Activated naive CD4-positive, alpha-beta T cell treated with anti-CD3 and anti-CD28 coated beads, Interleukin-2, amount 50 U/mL, for 72 hours (primary cell): ENCODE results near the gene MCC. TPM values are rescaled to one million over a fixed set of nuclear protein-coding genes. Genes with fewer than 3 reads are reported as not detected.

Experiments
- ATAC-seq, 2 donors: fragments of 150-1000 bp; cut with Tn5 transposase; 2 replicates each; pipeline ENCODE4 v1.10.0; 2021; ENCODE audit warnings: mild to moderate bottlenecking in 2 of 2, moderate library complexity in 2 of 2
- DNase-seq, 2 donors: peaks; one replicate each; pipeline ENCODE4 v3.0.0; 2021 to 2022; ENCODE audit warnings: low spot score in 2 of 2
- H3K27ac Mint-ChIP-seq, 2 donors: one replicate each; pipeline ENCODE4 v1.8.0; 2022; ENCODE audit warnings: mild to moderate bottlenecking in 2 of 2, mixed read lengths in 2 of 2
- H3K36me3 Mint-ChIP-seq, 2 donors: one replicate each; pipeline ENCODE4 v1.8.0; 2022; ENCODE audit warnings: mixed read lengths in 2 of 2
- H3K9me3 Mint-ChIP-seq, 2 donors: one replicate each; pipeline ENCODE4 v1.8.0; 2022; ENCODE audit warnings: mixed read lengths in 2 of 2
- total RNA-seq, 2 donors: library from RNA; stranded (reverse); gene quantifications; one replicate each; pipeline ENCODE4 v1.2.3, GENCODE V29; 2022

The MCC gene
- total RNA-seq, 2 donors from 2014 or later, result 0.89 to 3.3 TPM

DNA sequence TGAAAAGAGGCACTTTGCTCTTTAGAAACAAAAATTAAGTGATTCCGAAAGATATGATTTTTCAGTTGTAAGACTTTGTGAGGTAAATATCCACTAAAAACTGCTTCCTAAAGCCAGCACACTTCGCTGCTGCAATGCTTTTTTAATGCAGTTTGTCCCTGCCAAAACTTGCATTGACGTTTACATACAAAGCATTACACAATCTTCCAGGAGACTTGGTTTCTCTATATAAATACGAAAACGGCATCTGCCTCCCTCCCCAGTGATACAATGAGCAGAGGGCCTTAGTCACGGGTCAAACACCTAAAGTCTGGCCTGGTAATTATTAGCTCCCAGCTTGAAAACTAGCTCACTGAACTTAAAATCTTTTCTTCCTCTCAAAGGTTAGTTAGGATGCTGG lies 224.2 kb downstream of the MCC start:
- Mint-ChIP-seq H3K36me3 (no peaks in the 10 kb centered on the region), H3K9me3 (no peaks in the 10 kb centered on the region), H3K27ac (no peak overlapping the region)
- ATAC-seq (no peak), DNase-seq (no peak)

DNA sequence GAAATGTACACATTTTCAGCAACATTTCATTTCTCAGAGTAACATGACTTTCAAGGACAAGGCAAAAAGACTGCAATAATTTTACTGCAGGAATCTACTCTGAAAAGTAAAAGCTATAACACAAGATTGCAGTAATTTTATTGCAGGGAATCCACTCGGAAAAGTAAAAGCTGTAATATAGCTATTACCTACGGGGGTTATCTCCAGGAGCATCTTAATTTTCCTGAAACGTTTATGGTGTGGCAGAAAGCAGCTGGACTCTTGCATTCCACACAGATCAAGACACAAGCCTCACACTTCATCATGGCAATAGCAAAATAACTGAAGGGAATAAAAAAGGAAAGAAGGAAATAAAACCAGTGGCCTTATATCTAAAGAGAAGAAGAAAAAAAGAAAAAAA lies 224.7 kb downstream of the MCC start:
- no peak for DNase-seq
- Mint-ChIP-seq H3K9me3 (no peaks in the 10 kb centered on the region), H3K36me3 (no peaks in the 10 kb centered on the region), H3K27ac (no peak overlapping the region)
- ATAC-seq, result no peak

DNA sequence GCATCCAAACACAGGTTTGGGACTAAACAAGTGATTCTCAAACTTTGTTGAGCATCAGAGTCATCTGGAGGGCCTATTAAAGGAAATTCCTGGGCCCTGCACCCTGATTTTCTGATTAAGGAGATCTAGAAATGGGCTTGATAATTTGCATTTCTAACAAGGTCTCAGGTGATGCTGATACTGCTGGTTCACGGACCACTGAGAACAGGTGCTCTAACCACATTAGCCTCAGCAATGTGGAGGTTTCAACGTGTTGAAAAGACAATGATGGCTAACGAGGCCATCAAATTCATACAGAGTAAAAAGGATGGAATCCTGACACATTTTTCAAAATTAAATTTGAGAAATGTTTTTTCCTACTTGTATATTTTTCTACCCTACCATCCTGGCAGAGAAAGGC lies 225.6 kb downstream of the MCC start:
- H3K9me3 Mint-ChIP-seq, result no peaks in the 10 kb centered on the region
- H3K36me3 Mint-ChIP-seq, result no peaks in the 10 kb centered on the region
- DNase-seq (no peak), ATAC-seq (no peak)
- H3K27ac Mint-ChIP-seq, result no peak overlapping the region

DNA sequence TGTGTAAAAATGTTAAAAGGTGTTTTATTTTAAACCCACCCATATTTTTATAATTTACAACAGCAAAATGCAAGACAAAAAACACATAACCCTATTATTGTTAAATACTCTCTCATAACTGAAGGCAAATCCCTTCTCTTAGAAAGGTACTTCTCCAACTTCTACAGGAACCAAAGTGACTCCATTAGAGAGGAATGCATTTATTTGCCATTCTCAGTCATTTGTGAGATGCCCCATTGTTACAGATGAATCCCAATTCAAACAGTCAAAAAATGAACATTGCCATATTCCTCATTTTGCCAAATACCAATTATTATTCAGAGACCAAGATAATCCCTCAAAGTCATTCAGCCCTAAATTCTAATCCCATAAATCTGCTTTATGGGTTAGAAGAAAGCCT lies 229.2 kb downstream of the MCC start:
- ATAC-seq (no peak), DNase-seq (no peak)
- Mint-ChIP-seq H3K36me3 (no peaks in the 10 kb centered on the region), H3K9me3 (no peaks in the 10 kb centered on the region), H3K27ac (no peak overlapping the region)

DNA sequence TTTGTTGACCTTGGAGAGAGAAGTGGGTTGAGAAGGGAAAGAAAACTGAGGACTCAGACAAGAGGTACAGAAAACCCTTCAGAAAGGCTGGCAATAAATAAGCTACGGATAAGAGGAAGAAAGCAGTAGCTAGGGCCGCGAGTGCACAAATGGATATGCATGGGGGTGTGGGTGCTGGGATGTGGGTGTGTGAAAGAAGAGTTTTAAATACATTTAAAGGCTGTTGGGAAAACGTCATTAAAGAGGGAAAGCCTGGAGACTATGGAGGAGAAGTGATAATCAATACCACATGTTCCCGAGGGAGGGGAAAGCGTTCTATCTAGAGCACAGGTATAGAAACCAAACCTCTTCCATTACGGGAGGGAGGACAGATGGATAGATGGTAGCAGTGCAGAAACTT lies 230.7 kb downstream of the MCC start:
- H3K36me3 Mint-ChIP-seq, result no peaks in the 10 kb centered on the region
- DNase-seq, result no peak
- H3K9me3 Mint-ChIP-seq, result no peaks in the 10 kb centered on the region

DNA sequence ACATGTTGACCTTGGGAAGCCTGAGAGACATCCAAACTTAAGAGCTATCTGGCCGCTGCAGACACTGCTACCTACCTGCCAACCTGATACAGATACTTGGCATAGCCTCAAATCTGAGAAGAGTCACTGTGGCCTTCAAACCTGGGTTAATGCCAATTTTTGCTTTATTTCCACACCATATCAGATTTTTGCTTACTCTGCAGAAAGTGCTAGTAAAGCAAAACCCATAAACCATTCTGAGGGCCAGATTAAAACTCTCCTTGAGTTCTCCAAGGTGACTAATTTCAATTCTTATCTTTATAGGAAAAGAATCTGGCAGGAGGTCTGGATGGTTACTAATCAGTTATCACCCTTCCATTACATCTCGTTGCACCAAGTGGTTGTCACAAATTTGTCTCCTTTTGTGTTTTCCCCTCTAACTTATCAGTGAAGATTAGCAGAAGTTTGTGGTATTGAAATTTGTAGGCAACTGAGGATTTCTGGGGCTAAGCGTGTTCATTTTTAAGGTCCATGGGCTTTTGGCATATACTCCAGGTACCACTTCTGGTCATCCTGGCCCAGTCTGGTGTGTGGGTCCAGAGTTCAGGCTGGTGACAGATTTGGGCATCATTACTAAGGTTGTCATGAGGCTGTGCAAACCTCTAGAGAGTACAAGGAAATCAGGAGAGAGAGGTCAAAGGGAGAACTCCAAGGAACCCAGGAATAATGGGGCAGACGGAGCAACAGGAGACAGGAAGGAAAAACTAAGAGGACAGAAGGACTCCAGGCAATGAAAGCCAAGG lies 231.4 kb downstream of the MCC start:
- Mint-ChIP-seq H3K27ac (no peak overlapping the region), H3K36me3 (no peaks in the 10 kb centered on the region), H3K9me3 (no peaks in the 10 kb centered on the region)
- ATAC-seq (no peak), DNase-seq (no peak)

More for the DNA sequence above, 230.7 kb downstream of the MCC start:
- H3K27ac Mint-ChIP-seq, result no peak overlapping the region
- no peak for ATAC-seq

DNA sequence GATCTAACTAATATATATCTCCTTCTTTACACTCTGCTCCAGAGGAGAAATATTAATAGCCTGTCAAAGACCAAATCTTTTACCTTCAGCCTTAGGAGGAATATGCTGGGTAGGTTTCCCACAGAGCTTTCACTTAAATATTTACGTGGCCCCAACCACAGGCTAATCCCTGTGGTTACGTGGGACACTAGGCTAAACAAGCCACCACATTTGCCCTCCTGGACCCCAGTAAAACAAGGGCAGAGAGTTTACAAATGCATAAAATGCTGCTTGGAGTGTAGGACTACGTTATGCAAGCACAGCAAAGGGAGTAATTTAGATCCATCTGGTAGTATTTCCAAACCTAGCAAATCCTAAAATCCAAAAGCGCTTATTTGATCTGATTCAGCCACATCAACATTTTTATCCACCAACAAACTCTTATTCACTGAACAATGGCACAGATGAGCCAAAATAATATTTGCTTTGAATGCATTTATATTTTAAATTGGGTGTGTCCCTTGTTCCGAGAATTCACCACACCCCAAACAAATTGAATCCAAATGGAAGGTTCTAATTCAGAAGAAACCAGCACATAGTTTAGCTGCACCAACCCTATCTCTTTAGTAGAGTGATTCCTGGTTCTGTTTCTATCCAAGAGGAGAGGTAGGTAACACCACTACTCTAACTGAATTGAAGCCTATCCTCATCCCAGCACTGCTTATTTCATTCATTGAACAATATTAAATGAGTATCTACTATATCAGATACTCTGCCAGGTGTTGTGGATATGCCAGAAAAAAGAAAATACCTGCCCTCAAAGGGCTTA lies 232.5 kb downstream of the MCC start:
- no peaks in the 10 kb centered on the region for H3K36me3 Mint-ChIP-seq
- DNase-seq (no peak), ATAC-seq (no peak)
- no peak overlapping the region for H3K27ac Mint-ChIP-seq
- H3K9me3 Mint-ChIP-seq, result no peaks in the 10 kb centered on the region

DNA sequence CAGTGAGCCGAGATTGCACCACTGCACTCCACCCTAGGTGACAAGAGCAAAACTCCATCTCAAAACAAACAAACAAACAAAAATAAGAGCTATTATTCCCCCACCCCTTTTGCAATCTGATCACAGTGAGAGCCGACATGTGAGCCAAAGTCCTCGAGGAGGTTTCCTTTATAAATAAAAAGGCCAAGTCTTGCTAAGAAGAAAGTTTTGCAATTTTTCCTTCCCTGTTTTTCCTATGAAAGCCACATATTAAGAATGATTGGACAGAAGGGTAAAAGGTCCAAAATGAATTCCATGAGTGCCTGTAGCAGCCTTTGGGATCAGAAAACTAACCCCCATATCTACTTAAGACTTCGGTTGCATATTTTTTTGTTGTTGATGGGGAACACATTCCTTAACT lies 233.1 kb downstream of the MCC start:
- Mint-ChIP-seq H3K9me3 (no peaks in the 10 kb centered on the region), H3K27ac (no peak overlapping the region), H3K36me3 (no peaks in the 10 kb centered on the region)
- no peak for ATAC-seq
- no peak for DNase-seq

DNA sequence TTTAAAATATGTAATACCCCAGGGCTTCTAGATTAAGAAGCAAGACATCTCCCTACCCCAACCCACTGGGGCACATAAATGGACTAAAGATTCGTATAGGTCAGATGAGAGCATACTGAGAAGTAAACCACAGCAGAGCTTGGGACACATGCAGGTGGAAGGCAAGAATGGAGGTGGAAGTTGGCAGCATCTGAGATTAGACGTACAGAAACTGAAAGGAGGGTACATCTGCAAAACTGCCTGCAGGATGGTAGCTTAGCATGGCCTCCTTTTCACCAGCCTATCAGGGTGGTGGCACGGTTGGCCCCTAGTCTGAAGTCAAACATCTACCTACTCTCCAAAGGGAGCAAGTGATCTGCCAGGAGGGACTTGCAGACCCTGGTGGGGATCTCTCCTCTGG lies 235.2 kb downstream of the MCC start:
- Mint-ChIP-seq H3K36me3 (no peaks in the 10 kb centered on the region), H3K27ac (no peak overlapping the region), H3K9me3 (no peaks in the 10 kb centered on the region)
- no peak for DNase-seq
- no peak for ATAC-seq

DNA sequence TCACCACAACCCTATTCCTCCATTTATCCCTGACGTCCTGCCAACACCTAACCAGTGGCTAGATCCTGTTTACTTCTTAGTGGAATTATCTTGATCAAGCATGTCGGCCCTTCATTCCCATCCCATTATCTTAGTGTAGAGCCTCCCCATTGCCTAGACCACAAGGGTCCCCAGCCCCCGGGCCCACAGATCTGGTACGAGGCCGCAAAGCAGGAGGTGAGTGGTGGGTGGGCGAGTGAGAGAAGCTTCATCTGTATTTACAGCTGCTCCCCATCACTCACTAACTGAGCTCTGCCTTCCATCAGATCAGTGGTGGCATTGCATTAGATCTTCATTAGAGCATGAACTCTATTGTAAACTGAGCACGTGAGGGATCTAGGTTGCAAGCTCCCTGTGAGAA lies 236.2 kb downstream of the MCC start:
- H3K36me3 Mint-ChIP-seq, result no peaks in the 10 kb centered on the region

DNA sequence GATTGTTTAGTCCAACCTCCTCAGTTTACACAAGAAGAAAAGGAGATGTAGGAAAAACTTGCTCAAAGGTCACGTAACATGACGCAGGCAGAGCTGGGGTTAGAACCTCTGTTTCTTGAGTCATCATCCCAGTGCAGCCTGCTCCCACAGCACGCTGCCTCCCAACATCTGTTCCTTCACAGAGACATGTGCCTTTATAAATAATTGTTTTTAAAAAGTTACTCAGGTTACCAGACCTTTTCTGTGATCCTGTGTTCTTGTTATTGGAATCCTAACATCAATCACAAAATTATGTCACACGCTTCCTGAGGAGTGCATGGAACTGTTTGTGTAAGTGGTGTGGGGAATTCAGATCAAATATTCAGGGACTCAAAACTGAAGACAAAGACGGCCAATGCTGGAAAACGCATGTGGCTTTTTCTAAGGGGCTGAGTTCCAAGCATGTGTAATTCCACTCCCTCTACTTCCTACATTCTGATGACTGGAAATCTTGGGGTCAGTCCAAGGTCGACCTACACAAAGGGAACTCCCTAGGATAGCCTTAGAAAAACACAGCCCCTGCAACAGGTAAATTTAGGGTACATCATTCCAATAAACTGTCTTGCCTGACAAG lies 237.8 kb downstream of the MCC start:
- no peak for ATAC-seq
- Mint-ChIP-seq H3K36me3 (no peaks in the 10 kb centered on the region), H3K27ac (no peak overlapping the region), H3K9me3 (no peaks in the 10 kb centered on the region)
- DNase-seq, result no peak

More for the DNA sequence above, 236.2 kb downstream of the MCC start:
- no peak for ATAC-seq
- no peaks in the 10 kb centered on the region for H3K9me3 Mint-ChIP-seq
- no peak for DNase-seq
- H3K27ac Mint-ChIP-seq, result no peak overlapping the region

DNA sequence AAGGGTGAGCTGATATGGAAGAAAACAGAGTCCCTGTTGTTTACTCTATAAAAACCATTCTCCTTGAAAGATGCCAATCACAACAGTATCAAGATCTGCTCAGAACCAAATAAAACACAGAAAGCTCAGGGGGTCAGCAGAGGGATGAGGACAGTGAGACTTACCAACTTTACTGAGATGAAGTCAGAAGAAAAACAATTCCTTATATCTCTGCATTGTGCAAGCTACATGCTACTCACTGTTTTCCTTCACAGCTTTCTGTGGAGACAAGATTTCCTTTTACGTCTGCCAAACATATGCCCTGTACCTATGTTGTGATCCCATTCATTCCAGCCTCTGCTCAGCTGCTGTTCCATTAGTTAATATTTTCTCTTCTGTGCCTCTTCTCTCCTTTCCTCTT lies 239.0 kb downstream of the MCC start:
- no peak for DNase-seq
- no peak overlapping the region for H3K27ac Mint-ChIP-seq
- H3K36me3 Mint-ChIP-seq, result no peaks in the 10 kb centered on the region
- no peak for ATAC-seq
- no peaks in the 10 kb centered on the region for H3K9me3 Mint-ChIP-seq

DNA sequence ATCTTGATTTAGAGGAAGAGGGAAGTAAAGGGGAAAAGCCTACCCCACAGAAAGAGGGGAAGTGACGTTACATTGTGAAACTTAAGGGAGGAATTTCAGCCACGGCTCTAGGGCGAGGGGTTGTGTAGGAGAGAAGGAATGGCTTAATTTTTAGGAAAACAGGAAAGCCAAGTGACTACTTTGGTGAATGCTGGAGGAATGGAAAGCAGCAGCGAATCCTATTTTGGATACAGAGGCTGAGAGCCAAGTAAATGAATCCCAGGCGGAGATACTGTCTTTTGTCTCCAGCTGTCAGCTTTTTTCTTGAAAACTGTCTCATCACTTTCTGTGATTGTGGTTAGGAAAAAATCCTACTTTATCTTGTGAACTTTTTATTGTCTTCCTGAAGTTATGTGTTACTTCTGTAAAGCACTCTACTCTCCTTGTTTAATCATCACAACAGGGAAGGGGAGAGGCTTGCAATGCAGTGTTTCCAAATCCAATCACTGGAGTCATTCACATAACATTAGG lies 241.8 kb downstream of the MCC start:
- DNase-seq (no peak), ATAC-seq (no peak)
- peak overlapping the region in 1 of 2 donors; percentile 13 for H3K27ac Mint-ChIP-seq
- no peaks in the 10 kb centered on the region for H3K9me3 Mint-ChIP-seq
- no peaks in the 10 kb centered on the region for H3K36me3 Mint-ChIP-seq

DNA sequence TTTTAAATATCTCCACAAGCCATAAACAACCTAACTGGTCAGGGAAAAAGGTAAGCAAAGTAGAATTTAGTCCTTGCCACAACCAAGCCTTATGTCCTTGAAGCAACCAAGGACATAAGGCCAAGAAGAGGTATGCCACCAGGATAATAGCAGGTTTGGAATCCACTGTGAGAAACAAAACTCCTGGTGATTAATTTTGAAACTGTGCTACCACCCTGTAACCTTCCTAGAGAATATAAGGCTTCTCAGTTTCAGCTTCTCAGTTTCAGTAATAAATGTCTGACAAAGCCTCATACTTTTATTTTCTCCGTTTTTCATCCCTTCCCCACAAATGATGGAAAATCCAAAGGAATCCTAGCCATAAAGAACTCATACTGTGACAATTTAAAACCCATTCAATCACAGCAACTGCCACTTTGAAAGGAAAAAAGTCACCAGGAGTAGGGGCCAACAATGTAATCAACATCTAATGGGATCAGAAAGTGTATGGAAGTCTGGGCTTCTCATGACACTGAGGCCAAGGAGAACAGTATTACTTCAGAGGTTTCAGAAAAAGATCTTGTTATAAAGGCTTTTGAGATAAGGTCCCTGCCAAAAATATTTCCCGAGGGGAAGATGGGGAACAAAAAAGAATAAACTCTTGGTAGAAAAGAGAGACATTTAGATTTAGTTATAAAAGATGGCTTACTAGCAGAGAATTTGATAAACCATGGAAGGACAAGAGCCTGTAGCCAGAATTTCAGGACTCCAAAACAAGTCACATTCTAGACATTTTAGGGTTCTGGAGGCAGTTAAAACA lies 242.6 kb downstream of the MCC start:
- ATAC-seq, result peak in 1 of 2 donors; percentile 49
- no peaks in the 10 kb centered on the region for H3K36me3 Mint-ChIP-seq
- no peak overlapping the region for H3K27ac Mint-ChIP-seq

DNA sequence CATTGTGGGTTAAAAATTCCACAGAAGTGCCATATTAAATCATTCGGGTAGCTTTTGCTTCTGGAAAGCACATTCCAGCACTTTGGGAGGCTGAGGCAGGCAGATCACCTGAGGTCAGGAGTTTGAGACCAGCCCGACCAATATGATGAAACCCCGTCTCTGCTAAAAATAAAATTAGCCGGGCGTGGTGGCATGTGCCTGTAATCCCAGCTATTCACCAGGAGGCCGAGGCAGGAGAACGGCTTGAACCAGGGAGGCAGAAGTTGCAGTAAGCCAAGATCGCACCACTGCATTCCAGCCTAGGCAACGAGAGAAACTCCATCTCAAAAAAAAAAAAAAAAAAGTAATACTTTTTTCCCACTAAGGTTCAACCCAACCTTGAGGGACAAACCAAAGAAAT lies 243.3 kb downstream of the MCC start:
- Mint-ChIP-seq H3K27ac (no peak overlapping the region), H3K9me3 (no peaks in the 10 kb centered on the region), H3K36me3 (no peaks in the 10 kb centered on the region)
- ATAC-seq (no peak), DNase-seq (no peak)

More for the DNA sequence above, 242.6 kb downstream of the MCC start:
- no peaks in the 10 kb centered on the region for H3K9me3 Mint-ChIP-seq
- no peak for DNase-seq

DNA sequence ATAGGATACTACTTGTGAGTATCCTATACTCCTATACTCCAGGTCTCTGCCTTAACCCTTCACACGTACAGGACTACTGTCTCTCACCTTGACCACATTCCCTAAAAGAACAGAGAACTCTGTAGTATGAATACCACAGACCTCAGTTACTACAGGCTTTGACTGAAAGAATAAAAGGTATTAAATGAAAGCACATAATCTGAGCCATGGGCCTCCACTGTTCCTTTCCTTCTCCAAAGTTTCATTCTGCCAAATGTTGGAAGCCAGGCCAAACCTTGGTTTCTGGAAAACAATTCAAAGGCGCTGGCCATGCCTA lies 244.9 kb downstream of the MCC start:
- no peaks in the 10 kb centered on the region for H3K36me3 Mint-ChIP-seq
- no peaks in the 10 kb centered on the region for H3K9me3 Mint-ChIP-seq
- DNase-seq (no peak), ATAC-seq (peak in 1 of 2 donors; percentile 67)
- H3K27ac Mint-ChIP-seq, result no peak overlapping the region
